Pancreas (tissue), 10 donors: ENCODE data around the gene ADGRL1. TPM values are rescaled to one million over a fixed set of nuclear protein-coding genes. Genes with fewer than 3 reads are reported as not detected.
"Not testable (repeated sequence)": the region's sequence is repeated elsewhere in the genome, so short reads cannot be mapped to it uniquely, and the experiment has no call there.

Source experiments
- ATAC-seq, 4 donors: fragments of 200-7000 bp; cut with Tn5 transposase; one replicate each; pipeline versions ENCODE4 v1.8.0 to v1.9.1; 2020; ENCODE audit warnings: mild to moderate bottlenecking in 4 of 4, moderate library complexity in 4 of 4
- DNase-seq, 6 donors: peaks; one replicate each; pipeline ENCODE4 v3.0.0-alpha.2; 2020
- FAIRE-seq: peaks from 2 replicates; lab custom pipeline; 2012; peaks lifted over from hg19 to GRCh38; lab: Jason Lieb, UNC
- H3K27ac ChIP-seq, 4 donors: fragments of 200-600 bp; sonication (generic); 1 replicate in 3 of 4; 2 replicates in 1 of 4; pipeline versions ENCODE4 v1.5.0 to v1.8.0; 2020
- H3K27me3 ChIP-seq, 4 donors: fragments of 200-600 bp; one replicate each; pipeline ENCODE4 v1.8.0; 2021
- H3K36me3 ChIP-seq, 3 donors: fragments of 200-600 bp; sonication (generic) in 1 of 3; one replicate each; pipeline versions ENCODE4 v1.5.0 to v1.8.0; 2020 to 2021
- H3K4me1 ChIP-seq, 3 donors: fragments of 200-600 bp; one replicate each; pipeline ENCODE4 v1.8.0; 2021
- H3K4me3 ChIP-seq, 4 donors: fragments of 200-600 bp; sonication (generic) in 2 of 4; one replicate each; pipeline versions ENCODE4 v1.5.0 to v1.8.0; 2020 to 2021
- H3K9me3 ChIP-seq, 4 donors: fragments of 200-600 bp; one replicate each; pipeline ENCODE4 v1.8.0; 2021
- WGBS, 2 donors: extraction: QIAGEN DNeasy Blood & Tissue Kit; methylation state at CpG; one replicate each; pipeline ENCODE4 v1.1.7; 2013; 5-methylcytosine and 5-hydroxymethylcytosine counted together
- intact Hi-C, 3 donors: fragments of 100-400 bp; cut with DNase I; formaldehyde crosslinking; loops; one replicate each; pipeline versions ENCODE4 v1.11.1 to v1.14.2; 2022
- polyA plus RNA-seq, 2 donors: library from polyadenylated mRNA; stranded (reverse); fragments of 200-250 nt; gene quantifications; one replicate each; pipeline ENCODE4 v1.2.3, GENCODE V29; 2013
- total RNA-seq, 6 donors: library from RNA; stranded (reverse); fragmentation: NEBNext Ultra II Directional in 4 of 6; extraction: Animal tissue kit (Norgen Biotek cat#: 25700) in 4 of 6; gene quantifications; one replicate each; pipeline versions ENCODE4 v1.2.1 to v1.2.4, GENCODE V29; 2021 to 2023
- TF ChIP-seq, protein P1 (sequence below), 4 donors: fragments of 200-600 bp; sonication (generic) in 3 of 4; IDR thresholded peaks; one replicate each; pipeline versions ENCODE4 v1.5.0 to v1.8.0; 2021; ENCODE audit warnings: antibody characterized with exemption in 4 of 4
- donor health status: healthy with polysubstance abuse.
- donor health status: DM: no; HTN: no; CAD: no; lungs with moderate emphysema.
- donor health status: DM: no; HTN: no; CAD: no.
- donor health status: control.
- donor health status: control.
- donor health status: Bipolar disorder and iron deficiency.
- donor health status: DM: yes; HTN: yes; CAD: no.
- donor health status: DM: no; HTN: no; CAD: no.
- donor health status: DM: no; HTN: no; CAD: no.
- donor health status: DM: yes; HTN: yes; CAD: no.

Gene ADGRL1
- total and polyA plus RNA-seq, 8 donors: 8.3 to 16.8 (median 9.8) TPM

DNA sequence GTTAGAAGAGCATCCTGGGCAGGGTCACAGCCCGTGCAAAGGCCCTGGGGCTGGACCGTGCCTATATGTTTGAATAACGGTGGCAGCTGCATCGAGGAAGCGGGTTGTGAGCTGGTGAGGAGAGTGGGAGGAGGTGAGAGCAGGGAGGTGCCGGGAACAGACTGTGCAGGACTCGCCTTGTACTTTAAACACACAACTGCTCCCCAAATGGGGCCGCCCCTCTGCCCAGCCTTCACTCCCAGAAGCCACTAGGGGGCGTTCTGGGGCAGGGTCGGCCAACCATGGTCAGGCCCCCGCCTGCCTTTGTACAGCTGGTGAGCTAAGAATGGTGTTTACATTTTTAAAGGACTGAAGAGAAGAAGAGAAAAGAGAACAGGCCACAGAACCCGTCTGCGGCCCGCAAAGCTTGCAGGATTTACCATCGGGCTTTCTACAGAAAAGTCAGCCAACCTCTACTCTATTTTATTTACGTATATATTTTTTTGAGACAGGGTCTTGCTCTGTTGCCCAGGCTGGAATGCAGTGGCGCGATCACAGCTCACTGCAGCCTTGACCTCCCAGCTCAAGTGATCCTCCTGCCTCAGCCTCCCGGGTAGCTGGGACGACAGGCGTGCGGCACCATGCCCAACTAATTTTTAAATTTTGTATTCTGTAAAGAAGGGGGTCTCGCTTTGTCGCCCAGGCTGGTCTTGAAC is 5.7 kb downstream of the ADGRL1 start:
- TF ChIP-seq, protein P1, sequence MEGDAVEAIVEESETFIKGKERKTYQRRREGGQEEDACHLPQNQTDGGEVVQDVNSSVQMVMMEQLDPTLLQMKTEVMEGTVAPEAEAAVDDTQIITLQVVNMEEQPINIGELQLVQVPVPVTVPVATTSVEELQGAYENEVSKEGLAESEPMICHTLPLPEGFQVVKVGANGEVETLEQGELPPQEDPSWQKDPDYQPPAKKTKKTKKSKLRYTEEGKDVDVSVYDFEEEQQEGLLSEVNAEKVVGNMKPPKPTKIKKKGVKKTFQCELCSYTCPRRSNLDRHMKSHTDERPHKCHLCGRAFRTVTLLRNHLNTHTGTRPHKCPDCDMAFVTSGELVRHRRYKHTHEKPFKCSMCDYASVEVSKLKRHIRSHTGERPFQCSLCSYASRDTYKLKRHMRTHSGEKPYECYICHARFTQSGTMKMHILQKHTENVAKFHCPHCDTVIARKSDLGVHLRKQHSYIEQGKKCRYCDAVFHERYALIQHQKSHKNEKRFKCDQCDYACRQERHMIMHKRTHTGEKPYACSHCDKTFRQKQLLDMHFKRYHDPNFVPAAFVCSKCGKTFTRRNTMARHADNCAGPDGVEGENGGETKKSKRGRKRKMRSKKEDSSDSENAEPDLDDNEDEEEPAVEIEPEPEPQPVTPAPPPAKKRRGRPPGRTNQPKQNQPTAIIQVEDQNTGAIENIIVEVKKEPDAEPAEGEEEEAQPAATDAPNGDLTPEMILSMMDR (IDR thresholded peaks at IDR 0.05): peak in 2 of 4 donors; percentile 23 to 24
- H3K4me1 ChIP-seq, H3K27me3 ChIP-seq, H3K36me3 ChIP-seq, H3K27ac ChIP-seq, H3K9me3 ChIP-seq, intact Hi-C loops, H3K4me3 ChIP-seq, FAIRE-seq: not testable (repeated sequence)
- ATAC-seq (peak in 3 of 4 donors; percentile 48 to 67 (median 57)), DNase-seq (peak in 2 of 6 donors; percentile 17 to 18)
- 79 to 82% methylated on average over 24 of the region's 24 CpGs for WGBS, 2 donors

DNA sequence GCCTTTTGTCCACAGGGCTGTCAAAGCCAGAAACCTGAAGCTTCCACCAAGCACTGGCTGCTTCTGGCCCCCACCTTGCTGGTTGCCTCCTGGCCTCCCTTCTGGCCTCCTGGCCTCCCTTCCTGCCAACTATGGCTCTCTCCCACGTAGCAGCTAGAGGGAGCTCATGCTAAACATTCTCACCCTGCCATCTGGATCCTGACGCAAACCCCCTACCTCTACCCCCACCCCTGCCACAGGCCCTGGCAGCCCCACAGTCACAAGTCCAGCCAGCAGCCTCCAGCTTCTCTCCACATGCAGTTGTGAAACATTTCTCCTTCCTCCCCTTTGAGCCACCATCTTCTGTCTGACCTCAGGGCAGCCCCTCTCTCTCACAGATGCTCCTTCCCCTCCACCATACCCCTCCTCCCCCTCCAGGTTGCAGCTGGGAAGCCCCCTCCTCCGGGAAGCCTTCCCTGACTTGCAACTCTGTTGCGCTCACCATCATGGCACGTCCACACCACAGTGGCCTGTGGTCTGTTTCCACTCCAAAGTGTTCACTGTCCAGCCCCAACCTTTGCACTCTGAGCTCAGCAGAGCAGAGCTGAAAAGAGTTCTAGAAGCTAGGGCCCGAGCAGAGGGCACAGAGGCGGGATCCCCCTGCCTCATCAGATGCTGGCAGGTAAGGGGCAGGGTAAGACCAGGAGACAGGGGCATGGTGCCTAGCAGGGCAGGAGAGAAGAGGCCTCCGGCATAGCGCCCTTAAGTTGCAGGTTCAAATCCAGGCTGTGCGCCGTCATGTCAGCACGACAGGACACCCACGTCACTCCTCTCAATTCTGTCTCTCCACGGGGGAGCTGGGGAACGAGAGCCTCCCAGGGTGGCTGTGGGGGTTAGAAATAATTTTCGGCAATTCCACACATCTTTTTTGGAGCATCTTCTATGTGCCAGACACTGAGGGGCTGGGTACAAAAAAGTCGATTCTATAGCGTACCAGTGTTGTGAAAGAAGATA is 7.3 kb downstream of the ADGRL1 start:
- ATAC-seq: no peak
- no peak for DNase-seq
- Histone ChIP-seq H3K9me3 (no peaks in the 10 kb centered on the region), H3K36me3 (no peaks in the 10 kb centered on the region), H3K4me1 (no peaks in the 10 kb centered on the region), H3K27ac (no peak overlapping the region), H3K4me3 (no peak overlapping the region), H3K27me3 (no peaks in the 10 kb centered on the region)
- TF ChIP-seq, protein P1 (IDR thresholded peaks at IDR 0.05): no peak
- intact Hi-C loops: no loop called here
- FAIRE-seq: no peak
- WGBS, 2 donors: 85 to 88% methylated on average over 18 of the region's 18 CpGs

DNA sequence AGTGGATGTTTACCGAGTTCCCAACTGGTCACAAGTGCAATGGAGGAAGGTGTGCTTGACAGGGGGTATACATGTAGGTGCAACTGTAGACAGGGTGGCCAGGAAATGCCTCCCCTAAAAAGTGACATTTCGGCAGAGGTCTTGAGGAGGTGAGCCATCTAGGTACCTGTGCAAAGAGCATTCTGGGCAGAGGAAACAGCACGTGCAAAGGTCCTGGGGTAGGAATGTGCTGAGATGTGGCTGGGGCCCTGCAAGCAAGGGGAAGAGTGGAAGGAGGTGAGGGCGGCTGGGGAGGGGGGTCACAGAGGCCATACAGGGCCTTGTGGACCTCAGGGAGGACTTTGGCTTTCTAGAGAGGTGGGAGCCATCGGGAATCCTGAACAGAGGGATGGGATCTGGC is 8.1 kb downstream of the ADGRL1 start:
- H3K27me3 ChIP-seq: no peaks in the 10 kb centered on the region
- no peak overlapping the region for H3K4me3 ChIP-seq
- FAIRE-seq (no peak), ATAC-seq (no peak), DNase-seq (no peak)
- no peaks in the 10 kb centered on the region for H3K9me3 ChIP-seq
- no peaks in the 10 kb centered on the region for H3K36me3 ChIP-seq
- H3K4me1 ChIP-seq: no peaks in the 10 kb centered on the region
- 85 to 86% methylated on average over 4 to 5 of the region's 5 CpGs for WGBS, 2 donors
- TF ChIP-seq, protein P1 (IDR thresholded peaks at IDR 0.05): no peak
- intact Hi-C loops: no loop called here
- no peak overlapping the region for H3K27ac ChIP-seq

DNA sequence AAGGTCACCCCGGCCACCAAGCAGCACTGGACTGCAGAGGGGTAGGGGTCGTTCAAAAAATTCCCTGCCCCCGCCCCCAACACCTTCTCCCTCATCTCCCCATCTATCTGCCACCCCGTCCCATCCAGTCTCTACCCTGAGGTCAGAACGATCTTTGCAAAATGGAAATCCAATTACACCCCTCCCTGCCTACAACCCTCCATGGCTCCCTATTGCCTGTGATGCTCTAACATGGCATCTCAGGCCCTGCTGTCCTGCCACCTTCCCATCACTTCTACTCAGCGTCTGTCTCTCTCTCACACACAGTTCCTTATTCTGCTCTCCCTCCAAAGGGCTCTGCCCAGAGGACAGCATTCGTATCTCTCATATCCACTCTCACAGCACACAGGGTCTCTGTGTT is 8.7 kb downstream of the ADGRL1 start:
- H3K36me3 ChIP-seq, H3K27me3 ChIP-seq, FAIRE-seq, H3K9me3 ChIP-seq, H3K27ac ChIP-seq, DNase-seq, H3K4me3 ChIP-seq, intact Hi-C loops, ATAC-seq, H3K4me1 ChIP-seq: not testable (repeated sequence)
- 88 to 91% methylated on average over 6 of the region's 7 CpGs for WGBS, 2 donors

DNA sequence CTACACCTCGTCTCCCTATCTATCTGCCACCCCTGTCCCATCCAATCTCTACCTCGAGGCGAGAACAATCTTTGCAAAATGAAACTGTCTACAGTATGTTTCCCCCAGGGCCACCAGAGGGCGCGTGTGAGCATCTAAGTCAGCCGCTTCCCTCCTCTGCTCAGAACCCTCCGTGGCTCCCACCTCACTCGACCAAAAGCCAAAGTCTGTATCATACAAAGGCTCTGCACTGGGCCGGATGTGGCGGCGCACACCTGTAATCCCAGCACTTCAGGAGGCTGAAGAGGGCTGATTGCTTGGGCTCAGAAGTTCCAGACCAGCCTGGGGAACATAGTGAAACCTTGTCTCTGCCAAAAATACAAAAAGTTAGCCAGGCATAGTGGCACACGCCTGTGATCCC is 9.9 kb downstream of the ADGRL1 start:
- intact Hi-C loops, FAIRE-seq, H3K9me3 ChIP-seq, H3K36me3 ChIP-seq, H3K27ac ChIP-seq, H3K4me1 ChIP-seq, H3K4me3 ChIP-seq, H3K27me3 ChIP-seq: not testable (repeated sequence)
- 37 to 41% methylated on average over 12 of the region's 12 CpGs for WGBS, 2 donors
- TF ChIP-seq, protein P1 (IDR thresholded peaks at IDR 0.05): peak; percentile 13 to 48 (median 34)
- DNase-seq (peak in 3 of 6 donors; percentile 32 to 85 (median 54)), ATAC-seq (peak; percentile 40 to 82 (median 77))

DNA sequence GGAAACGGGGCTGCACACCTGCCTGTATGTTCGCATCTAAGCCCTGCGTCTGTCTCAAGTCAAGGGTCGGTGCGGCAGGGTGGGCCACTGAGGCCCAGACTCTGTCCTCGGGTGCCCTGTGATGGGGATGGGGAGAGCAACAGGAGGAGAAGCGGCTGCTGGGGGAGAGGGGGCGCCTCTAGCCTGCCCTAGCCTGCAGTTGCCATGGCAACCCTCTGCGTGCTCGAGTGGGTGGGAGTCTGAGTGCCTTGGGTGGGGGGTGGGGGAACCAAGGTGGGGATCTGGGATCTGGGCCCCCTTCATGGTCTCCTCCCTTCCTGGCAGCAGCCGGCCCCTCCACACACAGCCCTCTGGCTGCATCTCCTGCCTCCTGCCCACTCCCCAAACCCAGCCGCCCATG is 10.8 kb downstream of the ADGRL1 start:
- WGBS, 2 donors: 82 to 87% methylated on average over 12 of the region's 12 CpGs
- ATAC-seq, H3K4me1 ChIP-seq, H3K27me3 ChIP-seq, H3K27ac ChIP-seq, DNase-seq, FAIRE-seq, intact Hi-C loops, H3K9me3 ChIP-seq, H3K4me3 ChIP-seq, H3K36me3 ChIP-seq: not testable (repeated sequence)
